Activated naive CD4-positive, alpha-beta T cell treated with anti-CD3 and anti-CD28 coated beads, Interleukin-2, amount 50 U/mL, for 16 hours (primary cell): Measurements from ENCODE around the gene TEX2.

Experiments used
- DNase-seq: peaks from one replicate; pipeline ENCODE4 v3.0.0-alpha.2; 2020

Gene TEX2

GRCh38 chr17:64263000-64263766 is at the start of gene TEX2:
Gene TEX2 (minus strand): TSS chr17:64263260. CDS start chr17:64214217, 49,043 bp downstream.
- DNase-seq, result peak; percentile 92

- no peak for DNase-seq
These were observed 46.6 kb upstream of the TEX2 start for GRCh38 chr17:64309710-64310109.

DNA sequence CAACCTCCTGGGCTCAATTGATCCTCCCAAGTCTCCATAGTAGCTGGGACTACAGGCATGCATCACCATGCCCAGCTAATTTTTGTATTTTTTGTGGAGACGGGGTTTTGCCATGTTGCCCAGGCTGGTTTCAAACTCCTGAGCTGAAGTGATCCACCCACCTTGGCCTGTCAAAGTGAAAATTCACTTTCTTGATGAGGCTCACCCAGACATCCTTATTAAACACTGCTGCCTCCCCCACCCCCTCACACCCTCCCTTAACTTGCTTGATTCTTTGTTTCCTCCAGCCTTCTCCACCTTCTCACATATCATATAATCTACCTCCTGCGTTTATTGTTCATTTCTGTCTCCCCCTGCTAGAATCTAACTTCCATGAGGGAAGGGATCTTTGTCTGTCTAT is 46.0 kb upstream of the TEX2 start:
- DNase-seq, result no peak

DNA sequence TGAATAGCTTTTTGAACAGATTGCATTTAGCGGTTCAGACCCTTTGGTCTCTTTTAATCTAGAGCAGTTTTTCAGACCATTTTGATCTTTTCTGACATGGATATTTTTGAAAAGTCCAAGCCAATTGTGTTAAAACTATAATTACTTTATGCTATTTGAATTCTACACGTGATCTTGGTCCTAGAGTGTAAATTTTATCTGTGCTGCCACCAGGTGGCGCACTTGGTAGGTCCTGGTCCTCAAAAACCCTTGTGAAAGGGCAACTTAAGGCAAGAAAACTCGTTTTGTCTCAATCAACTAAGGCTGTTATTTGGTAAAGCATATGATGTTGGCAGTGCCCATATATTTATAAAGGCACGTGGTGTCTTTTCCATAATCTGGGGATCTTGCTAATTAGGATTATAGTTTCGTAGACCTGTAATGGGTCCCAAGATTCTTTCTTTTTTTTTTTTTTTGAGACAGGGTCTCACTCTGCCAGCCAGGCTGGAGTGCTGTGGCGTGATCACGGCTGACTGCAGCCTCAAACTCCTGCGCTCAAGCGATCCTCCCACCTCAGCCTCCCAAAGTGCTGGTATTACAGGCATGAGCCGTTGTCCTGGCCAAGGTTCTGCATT is 43.9 kb upstream of the TEX2 start:
- DNase-seq, result peak; percentile 71

- DNase-seq, result no peak
These were observed 41.5 kb upstream of the TEX2 start for GRCh38 chr17:64304551-64304950.

DNA sequence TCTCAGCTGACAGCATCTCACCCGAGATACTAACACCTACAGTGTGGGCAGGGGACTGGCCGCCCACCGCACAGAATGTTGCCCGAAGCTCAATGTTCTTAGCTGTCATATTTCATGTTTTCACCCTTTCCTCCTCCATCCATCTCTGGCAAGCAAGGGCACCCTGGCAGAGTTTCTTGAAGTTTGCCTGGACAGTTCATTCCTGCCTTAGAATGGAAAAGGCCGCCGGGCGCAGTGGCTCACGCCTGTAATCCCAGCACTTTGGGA is 37.6 kb upstream of the TEX2 start:
- DNase-seq, result no peak

DNA sequence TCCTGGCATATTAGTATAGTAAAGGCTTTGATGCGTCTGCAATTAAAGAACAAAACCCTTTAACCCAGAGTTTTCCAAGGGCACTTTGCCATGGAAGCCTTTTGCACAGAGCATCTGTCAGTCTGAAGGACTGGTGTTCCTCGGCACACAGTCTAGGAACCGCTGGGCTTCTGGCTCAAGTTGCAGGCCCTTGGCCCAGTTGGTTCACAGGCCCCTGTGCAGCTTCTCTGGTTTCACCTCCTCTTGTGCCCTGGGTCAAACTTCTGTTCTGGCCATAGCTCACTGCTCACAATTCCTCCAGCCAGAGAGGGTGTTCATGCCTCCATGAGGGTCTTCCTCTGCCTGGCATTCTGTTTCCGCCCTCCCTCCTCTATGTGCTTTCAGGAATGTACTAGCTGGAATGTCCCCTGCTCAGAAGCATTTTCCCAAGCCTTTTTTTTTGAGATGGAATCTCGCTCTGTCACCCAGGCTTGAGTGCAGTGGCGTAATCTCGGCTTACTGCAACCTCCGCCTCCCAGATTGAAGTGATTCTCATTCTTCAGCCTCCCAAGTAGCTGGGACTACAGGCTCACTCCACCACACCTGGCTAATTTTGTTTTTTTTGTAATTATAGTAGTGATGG is 34.5 kb upstream of the TEX2 start:
- DNase-seq, result no peak

GRCh38 chr17:64296246-64296645 is 33.2 kb upstream of the TEX2 start:
- no peak for DNase-seq

- no peak for DNase-seq
These were observed 32.1 kb upstream of the TEX2 start for GRCh38 chr17:64295146-64295545.

GRCh38 chr17:64291268-64291851 is 28.3 kb upstream of the TEX2 start:
- DNase-seq, result no peak

GRCh38 chr17:64289741-64290141 is 26.7 kb upstream of the TEX2 start:
- DNase-seq, result no peak

DNA sequence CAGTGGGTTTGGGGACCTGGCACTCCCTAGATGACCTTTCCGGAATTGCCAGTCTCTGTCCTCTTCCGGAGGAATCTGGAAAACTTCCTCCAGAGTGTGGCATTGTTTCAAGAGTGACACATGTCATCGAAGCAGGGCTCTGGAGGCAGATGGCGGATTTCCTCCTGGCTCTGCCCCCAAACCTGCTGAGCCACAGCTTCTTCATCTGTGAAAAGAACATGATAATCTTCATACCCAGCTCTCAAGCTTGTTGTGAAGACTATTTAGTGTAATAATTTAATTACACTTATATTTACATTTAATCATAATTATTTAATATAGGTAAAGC is 19.7 kb upstream of the TEX2 start:
- no peak for DNase-seq

- peak; percentile 49 for DNase-seq
These were observed 19.1 kb upstream of the TEX2 start for GRCh38 chr17:64281962-64282752.

DNA sequence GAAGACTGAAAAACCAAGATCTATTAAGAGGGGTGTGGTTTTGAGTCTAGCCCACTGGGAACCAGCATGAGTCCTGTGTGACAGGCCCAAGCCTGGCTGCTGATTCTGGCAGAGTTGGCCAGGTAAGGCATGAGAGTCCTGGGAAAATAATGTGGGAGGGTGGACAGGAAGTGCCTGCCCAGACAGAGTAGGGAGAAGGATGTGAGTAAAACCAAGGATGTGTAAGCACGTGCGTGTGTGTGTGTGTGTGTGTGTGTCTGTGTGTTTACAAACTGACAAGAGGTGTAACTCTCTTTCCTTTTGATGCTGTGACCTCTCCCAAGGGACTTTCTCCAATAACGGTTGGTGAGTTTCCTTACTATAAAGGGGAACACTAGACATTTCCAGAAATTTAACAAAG is 15.6 kb upstream of the TEX2 start:
- no peak for DNase-seq

DNA sequence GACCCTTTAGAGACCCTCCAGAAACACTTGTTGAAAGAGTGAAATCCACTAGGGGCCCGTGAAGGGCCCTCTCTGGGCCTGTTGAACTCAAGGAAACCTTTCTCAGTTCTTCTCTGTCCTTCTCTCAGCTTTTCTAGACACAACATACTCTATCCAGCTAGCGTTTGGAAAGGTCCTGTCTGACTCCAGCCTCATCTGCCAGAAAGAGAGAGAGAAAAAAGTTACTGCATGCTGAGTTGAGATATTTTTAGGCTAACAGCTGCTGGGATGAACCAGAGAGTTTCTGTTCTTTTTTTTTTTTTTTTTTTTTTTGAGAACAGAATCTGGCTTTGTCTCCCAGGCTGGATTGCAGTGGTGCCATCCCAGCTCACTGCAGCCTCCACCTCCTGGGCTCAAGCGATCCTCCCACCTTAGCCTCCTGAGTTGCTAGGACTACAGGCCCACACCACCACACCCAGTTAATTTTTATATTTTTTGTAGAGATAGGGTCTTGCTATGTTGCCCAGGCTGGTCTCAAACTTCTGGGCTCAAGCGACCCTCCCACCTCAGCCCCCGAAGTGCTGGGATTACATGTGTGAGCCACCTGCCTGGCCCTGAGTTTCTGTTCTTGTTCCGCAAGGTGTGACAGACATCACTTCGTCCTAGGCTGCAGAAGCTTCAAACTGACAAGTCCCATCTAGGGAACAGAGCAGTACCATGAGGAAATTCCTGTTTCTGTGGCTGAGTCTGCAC is 14.9 kb upstream of the TEX2 start:
- DNase-seq, result no peak

- no peak for DNase-seq
These were observed 14.0 kb upstream of the TEX2 start for GRCh38 chr17:64276961-64277505.

- no peak for DNase-seq
These were observed 12.0 kb upstream of the TEX2 start for GRCh38 chr17:64275016-64275415.

DNA sequence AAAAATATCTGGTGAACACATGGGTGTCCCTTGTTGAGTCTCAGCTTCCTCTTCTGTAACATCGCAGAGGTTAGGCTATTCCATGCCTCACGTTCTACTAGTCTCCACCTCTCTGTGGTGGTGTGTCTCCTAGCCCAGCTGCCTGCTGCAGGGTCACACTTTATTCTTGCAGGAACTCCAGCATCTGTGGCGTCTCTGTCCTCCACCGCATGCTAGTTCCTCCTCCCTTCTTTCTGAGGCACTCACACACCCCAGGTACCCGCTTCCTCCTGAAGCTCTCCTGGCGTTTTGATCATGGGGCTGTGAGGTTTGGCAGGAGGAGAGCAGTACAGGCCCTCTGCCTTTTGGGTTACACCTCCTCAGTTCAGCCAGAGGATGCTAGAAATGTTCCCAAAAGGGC is 9.9 kb upstream of the TEX2 start:
- DNase-seq, result no peak

- no peak for DNase-seq
These were observed 7.8 kb upstream of the TEX2 start for GRCh38 chr17:64270885-64271284.

- no peak for DNase-seq
These were observed 6.9 kb upstream of the TEX2 start for GRCh38 chr17:64269687-64270649.

- DNase-seq, result no peak
These were observed 1.8 kb upstream of the TEX2 start for GRCh38 chr17:64264891-64265290.
